Progenitor cell of endocrine pancreas (in vitro differentiated cells): ENCODE results near the gene ZCCHC4. TPM values are rescaled to one million over a fixed set of nuclear protein-coding genes. Genes with fewer than 3 reads are reported as not detected.

ENCODE experiments used
- DNase-seq: peaks from one replicate; pipeline ENCODE4 v3.0.0; 2021; ENCODE audit warnings: low spot score; ENCODE audit not compliant: unreplicated experiment
- H3K27ac Mint-ChIP-seq: 2 replicates; pipeline ENCODE4 v1.8.0; 2021; ENCODE audit warnings: mild to moderate bottlenecking, moderate library complexity, mixed read lengths
- H3K27me3 Mint-ChIP-seq: 2 replicates; pipeline ENCODE4 v1.8.0; 2021; ENCODE audit warnings: mixed read lengths
- H3K36me3 Mint-ChIP-seq: 2 replicates; pipeline ENCODE4 v1.8.0; 2022; ENCODE audit warnings: mixed read lengths; ENCODE audit not compliant: insufficient read depth
- H3K4me1 Mint-ChIP-seq: 2 replicates; pipeline ENCODE4 v1.8.0; 2021; ENCODE audit warnings: low read depth, mixed read lengths
- H3K4me3 Mint-ChIP-seq: 2 replicates; pipeline ENCODE4 v1.8.0; 2021; ENCODE audit warnings: low read depth, mild to moderate bottlenecking, moderate library complexity, mixed read lengths
- H3K9me3 Mint-ChIP-seq: 2 replicates; pipeline ENCODE4 v1.8.0; 2021; ENCODE audit warnings: low read depth, mixed read lengths
- CTCF ChIP-seq: fragments of 200-600 bp; sonication (generic); IDR thresholded peaks from one replicate; pipeline ENCODE4 v1.5.0; 2021; ENCODE audit warnings: antibody characterized with exemption, mild to moderate bottlenecking; ENCODE audit not compliant: unreplicated experiment
- total RNA-seq: library from RNA; stranded (reverse); gene quantifications from 2 replicates; pipeline ENCODE4 v1.2.1, GENCODE V29; 2021

ZCCHC4 gene
- total RNA-seq, 1 donor from 2014 or later = 12.1 TPM

GRCh38 chr4:25377572-25378436, 65.2 kb downstream of the ZCCHC4 start:
- Mint-ChIP-seq H3K4me3 (no peak overlapping the region), H3K27ac (peak overlapping the region; percentile 89)

GRCh38 chr4:25378437-25378743, 65.8 kb downstream of the ZCCHC4 start:
- H3K27ac Mint-ChIP-seq = no peak overlapping the region
- no peak for TF ChIP-seq CTCF

More at GRCh38 chr4:25377572-25378436, 65.2 kb downstream of the ZCCHC4 start:
- peaks cover 6% of the 10 kb centered on the region for H3K36me3 Mint-ChIP-seq
- DNase-seq = no peak
- H3K27me3 Mint-ChIP-seq = no peaks in the 10 kb centered on the region
- no peaks in the 10 kb centered on the region for H3K9me3 Mint-ChIP-seq
- H3K4me1 Mint-ChIP-seq = peaks cover 14% of the 10 kb centered on the region
- TF ChIP-seq CTCF = no peak

GRCh38 chr4:25379591-25379990, 67.0 kb downstream of the ZCCHC4 start:
- Mint-ChIP-seq H3K4me1 (peaks cover 3% of the 10 kb centered on the region), H3K27ac (no peak overlapping the region), H3K9me3 (no peaks in the 10 kb centered on the region)

More at GRCh38 chr4:25378437-25378743, 65.8 kb downstream of the ZCCHC4 start:
- Mint-ChIP-seq H3K36me3 (peaks cover 9% of the 10 kb centered on the region), H3K9me3 (no peaks in the 10 kb centered on the region), H3K4me1 (peaks cover 8% of the 10 kb centered on the region), H3K27me3 (no peaks in the 10 kb centered on the region), H3K4me3 (no peak overlapping the region)
- DNase-seq = no peak

GRCh38 chr4:25383647-25384046, 71.1 kb downstream of the ZCCHC4 start:
- H3K4me3 Mint-ChIP-seq = no peak overlapping the region
- H3K4me1 Mint-ChIP-seq = no peaks in the 10 kb centered on the region
- H3K27ac Mint-ChIP-seq = no peak overlapping the region
- H3K36me3 Mint-ChIP-seq = peaks cover 21% of the 10 kb centered on the region
- DNase-seq = no peak
- H3K27me3 Mint-ChIP-seq = no peaks in the 10 kb centered on the region
- TF ChIP-seq CTCF = no peak
- no peaks in the 10 kb centered on the region for H3K9me3 Mint-ChIP-seq

More at GRCh38 chr4:25379591-25379990, 67.0 kb downstream of the ZCCHC4 start:
- Mint-ChIP-seq H3K36me3 (peaks cover 15% of the 10 kb centered on the region), H3K4me3 (no peak overlapping the region), H3K27me3 (no peaks in the 10 kb centered on the region)
- DNase-seq = no peak
- no peak for TF ChIP-seq CTCF

- Mint-ChIP-seq H3K36me3 (peaks cover 25% of the 10 kb centered on the region), H3K27ac (no peak overlapping the region), H3K4me3 (no peak overlapping the region), H3K27me3 (no peaks in the 10 kb centered on the region), H3K9me3 (no peaks in the 10 kb centered on the region), H3K4me1 (no peaks in the 10 kb centered on the region)
- TF ChIP-seq CTCF = no peak
- DNase-seq = no peak
Observed at GRCh38 chr4:25386926-25387325, 74.4 kb downstream of the ZCCHC4 start.
